ENCODE data around the gene PTPRT.

The PTPRT gene

GRCh38 chr20:42628683-42629082 is 561.0 kb downstream of the PTPRT start:
- Histone ChIP-seq H3K4me1 (ENCODE audit: control insufficient read depth in 1 of 2, insufficient read depth in 1 of 2, low read depth in 1 of 2, low read length in 1 of 2) (no peaks in the 10 kb centered on the region), H3K9me3 (no peaks in the 10 kb centered on the region), H3K36me3 (no peaks in the 10 kb centered on the region), H3K27me3 (no peaks in the 10 kb centered on the region), H3K27ac (no peak overlapping the region), H3K4me3 (ENCODE audit: low read depth in 1 of 2, low read length in 1 of 2) (no peak overlapping the region)
- no peak for TF ChIP-seq CTCF (IDR thresholded peaks at IDR 0.05)

GRCh38 chr20:42613076-42613475 is 576.6 kb downstream of the PTPRT start:
- Histone ChIP-seq H3K36me3 (no peaks in the 10 kb centered on the region), H3K4me1 (ENCODE audit: control insufficient read depth in 1 of 2, insufficient read depth in 1 of 2, low read depth in 1 of 2, low read length in 1 of 2) (no peaks in the 10 kb centered on the region), H3K9me3 (no peaks in the 10 kb centered on the region), H3K4me3 (ENCODE audit: low read depth in 1 of 2, low read length in 1 of 2) (no peak overlapping the region), H3K27ac (no peak overlapping the region), H3K27me3 (no peaks in the 10 kb centered on the region)
- TF ChIP-seq CTCF (IDR thresholded peaks at IDR 0.05): no peak

- no peak overlapping the region for H3K4me3 ChIP-seq (ENCODE audit: low read depth in 1 of 2, low read length in 1 of 2)
- TF ChIP-seq CTCF (IDR thresholded peaks at IDR 0.05): no peak
- no peaks in the 10 kb centered on the region for H3K36me3 ChIP-seq
- H3K27ac ChIP-seq: no peak overlapping the region
- no peaks in the 10 kb centered on the region for H3K9me3 ChIP-seq
- H3K27me3 ChIP-seq: no peaks in the 10 kb centered on the region
- H3K4me1 ChIP-seq (ENCODE audit: control insufficient read depth in 1 of 2, insufficient read depth in 1 of 2, low read depth in 1 of 2, low read length in 1 of 2): no peaks in the 10 kb centered on the region
Measured at GRCh38 chr20:42611889-42612837, 577.5 kb downstream of the PTPRT start.

GRCh38 chr20:42611423-42611822 is 578.3 kb downstream of the PTPRT start:
- no peak for TF ChIP-seq CTCF (IDR thresholded peaks at IDR 0.05)
- Histone ChIP-seq H3K9me3 (no peaks in the 10 kb centered on the region), H3K27me3 (no peaks in the 10 kb centered on the region), H3K36me3 (no peaks in the 10 kb centered on the region), H3K4me1 (ENCODE audit: control insufficient read depth in 1 of 2, insufficient read depth in 1 of 2, low read depth in 1 of 2, low read length in 1 of 2) (no peaks in the 10 kb centered on the region), H3K4me3 (ENCODE audit: low read depth in 1 of 2, low read length in 1 of 2) (no peak overlapping the region), H3K27ac (no peak overlapping the region)

- Histone ChIP-seq H3K4me3 (ENCODE audit: low read depth in 1 of 2, low read length in 1 of 2) (no peak overlapping the region), H3K27me3 (no peaks in the 10 kb centered on the region)
- TF ChIP-seq CTCF (IDR thresholded peaks at IDR 0.05): no peak
Measured at GRCh38 chr20:42610070-42610469, 579.6 kb downstream of the PTPRT start.

More at GRCh38 chr20:42610070-42610469, 579.6 kb downstream of the PTPRT start:
- no peaks in the 10 kb centered on the region for H3K9me3 ChIP-seq
- H3K27ac ChIP-seq: no peak overlapping the region
- H3K36me3 ChIP-seq: no peaks in the 10 kb centered on the region
- H3K4me1 ChIP-seq (ENCODE audit: control insufficient read depth in 1 of 2, insufficient read depth in 1 of 2, low read depth in 1 of 2, low read length in 1 of 2): no peaks in the 10 kb centered on the region

Data from neutrophil (primary cell).